Fibroblast of lung (primary cell): ENCODE results near the gene PRG2. TPM values are rescaled to one million over a fixed set of nuclear protein-coding genes. Genes with fewer than 3 reads are reported as not detected.

Experiments used
- DNase-seq, 2 donors: peaks; one replicate each; pipeline versions ENCODE4 v3.0.0 to v3.0.0-alpha.2; 2010; ENCODE audit warnings: low read depth in 2 of 2
- H2AFZ ChIP-seq: 2 replicates; pipeline ENCODE4 v1.5.1; 2012; ENCODE audit warnings: low read length, control low read depth, inconsistent platforms
- H3K27ac ChIP-seq: 2 replicates; pipeline ENCODE4 v1.5.1; 2011; ENCODE audit warnings: low read length, control low read depth; ENCODE audit not compliant: insufficient read depth
- H3K27me3 ChIP-seq: 2 replicates; pipeline ENCODE4 v1.5.1; 2011; ENCODE audit warnings: mild to moderate bottlenecking, low read length; ENCODE audit not compliant: control insufficient read depth, insufficient read depth
- H3K36me3 ChIP-seq: 2 replicates; pipeline ENCODE4 v1.5.1; 2011; ENCODE audit warnings: low read length; ENCODE audit not compliant: control insufficient read depth, insufficient read depth
- H3K4me1 ChIP-seq: 2 replicates; pipeline ENCODE4 v1.5.1; 2011; ENCODE audit warnings: low read length; ENCODE audit not compliant: control insufficient read depth, insufficient read depth; ENCODE audit errors: extremely low read depth
- H3K4me2 ChIP-seq: 2 replicates; pipeline ENCODE4 v1.5.1; 2011; ENCODE audit warnings: low read length, control low read depth; ENCODE audit not compliant: insufficient read depth; ENCODE audit errors: extremely low read depth
- H3K4me3 ChIP-seq, 4 experiments: fragments of 200-600 bp in 1 of 4; sonication (generic) in 1 of 4; replicated peaks in 1 of 4; 2 replicates each; pipeline ENCODE4 v1.5.1; 2011 to 2016; ENCODE audit warnings: low read length in 4 of 4, low read depth in 3 of 4, mild to moderate bottlenecking in 3 of 4, control low read depth in 2 of 4, inconsistent platforms in 1 of 4, mixed read lengths in 1 of 4; ENCODE audit not compliant: insufficient read depth in 1 of 4; ENCODE audit errors: control extremely low read depth in 1 of 4
- H3K79me2 ChIP-seq: 2 replicates; pipeline ENCODE4 v1.5.1; 2012; ENCODE audit warnings: mild to moderate bottlenecking, low read length, inconsistent platforms; ENCODE audit not compliant: control insufficient read depth, insufficient read depth
- H3K9ac ChIP-seq: 2 replicates; pipeline ENCODE4 v1.5.1; 2011; ENCODE audit warnings: mild to moderate bottlenecking, low read length, control low read depth; ENCODE audit not compliant: insufficient read depth
- H3K9me3 ChIP-seq: 2 replicates; pipeline ENCODE4 v1.5.1; 2012; ENCODE audit warnings: low read depth, low read length; ENCODE audit not compliant: control insufficient read depth, insufficient read depth
- H4K20me1 ChIP-seq: 2 replicates; pipeline ENCODE4 v1.5.1; 2011; ENCODE audit warnings: low read length; ENCODE audit not compliant: control insufficient read depth, insufficient read depth; ENCODE audit errors: extremely low read depth
- CTCF ChIP-seq, 2 donors: IDR thresholded peaks in 1 of 2; conservative IDR thresholded peaks in 1 of 2; 1 replicate in 1 of 2; 2 replicates in 1 of 2; pipeline ENCODE4 v1.5.1; 2011 to 2012; ENCODE audit warnings: low read length in 2 of 2, control low read depth in 1 of 2, inconsistent platforms in 1 of 2, low read depth in 1 of 2, mild to moderate bottlenecking in 1 of 2
- EZH2 ChIP-seq: IDR thresholded peaks from 2 replicates; pipeline ENCODE4 v1.5.1; 2012; ENCODE audit warnings: low read length, control low read depth, mild to moderate bottlenecking; ENCODE audit errors: missing control alignments
- polyA plus RNA-seq, 2 donors: library from polyadenylated mRNA; depleted of rRNA in 1 of 2; stranded (reverse) in 1 of 2; unstranded in 1 of 2; fragments of >200 nt; gene quantifications; 2 replicates each; pipeline ENCODE4 v1.2.1, GENCODE V29; 2011 to 2012; ENCODE audit warnings: missing spikeins in 1 of 2
- total RNA-seq: library from RNA; depleted of rRNA; stranded (reverse); fragments of >200 nt; gene quantifications from 2 replicates; pipeline ENCODE4 v1.2.1, GENCODE V29; 2014

Gene PRG2
- total and polyA plus RNA-seq, 2 donors (not counting 1 experiment from before 2014, with no cell fraction given): not detected

GRCh38 chr11:57358991-57359390, 31.5 kb downstream of the PRG2 start:
- Histone ChIP-seq H3K4me1 (no peaks in the 10 kb centered on the region), H3K4me2 (no peak overlapping the region), H3K27me3 (peaks cover 7% of the 10 kb centered on the region), H3K9me3 (no peaks in the 10 kb centered on the region), H3K79me2 (no peaks in the 10 kb centered on the region), H3K27ac (no peak overlapping the region), H4K20me1 (no peaks in the 10 kb centered on the region), H2AFZ (no peak overlapping the region), H3K9ac (no peak overlapping the region), H3K4me3 (no peak overlapping the region), H3K36me3 (no peaks in the 10 kb centered on the region)
- TF ChIP-seq EZH2: no peak
- no peak for TF ChIP-seq CTCF (conservative IDR thresholded peaks at IDR 0.05 in 1 of 2, IDR thresholded peaks at IDR 0.05 in 1 of 2; ENCODE audit: low read depth in 1 of 2, low read length in 2 of 2)
- no peak for DNase-seq

- H3K27me3 ChIP-seq: peaks cover 7% of the 10 kb centered on the region
- no peaks in the 10 kb centered on the region for H3K9me3 ChIP-seq
- no peak overlapping the region for H3K4me2 ChIP-seq
- no peak for TF ChIP-seq CTCF (conservative IDR thresholded peaks at IDR 0.05 in 1 of 2, IDR thresholded peaks at IDR 0.05 in 1 of 2; ENCODE audit: low read depth in 1 of 2, low read length in 2 of 2)
- no peak overlapping the region for H3K27ac ChIP-seq
- H2AFZ ChIP-seq: no peak overlapping the region
- DNase-seq: peak in 1 of 2 donors; percentile 51
- no peak overlapping the region for H3K4me3 ChIP-seq
- no peaks in the 10 kb centered on the region for H3K36me3 ChIP-seq
- no peak overlapping the region for H3K9ac ChIP-seq
- no peaks in the 10 kb centered on the region for H3K79me2 ChIP-seq
- H4K20me1 ChIP-seq: no peaks in the 10 kb centered on the region
- H3K4me1 ChIP-seq: no peaks in the 10 kb centered on the region
Observed at GRCh38 chr11:57358543-57358961, 31.9 kb downstream of the PRG2 start.

- H3K79me2 ChIP-seq: no peaks in the 10 kb centered on the region
- H2AFZ ChIP-seq: no peak overlapping the region
- no peak overlapping the region for H3K4me3 ChIP-seq
- H3K27ac ChIP-seq: no peak overlapping the region
- H3K9me3 ChIP-seq: no peaks in the 10 kb centered on the region
- TF ChIP-seq EZH2 (no peak), CTCF (conservative IDR thresholded peaks at IDR 0.05 in 1 of 2, IDR thresholded peaks at IDR 0.05 in 1 of 2; ENCODE audit: low read depth in 1 of 2, low read length in 2 of 2) (no peak)
- no peak overlapping the region for H3K4me2 ChIP-seq
- peaks cover 3% of the 10 kb centered on the region for H3K27me3 ChIP-seq
- peak in 1 of 2 donors; percentile 23 for DNase-seq
- H4K20me1 ChIP-seq: no peaks in the 10 kb centered on the region
- no peak overlapping the region for H3K9ac ChIP-seq
- no peaks in the 10 kb centered on the region for H3K4me1 ChIP-seq
- H3K36me3 ChIP-seq: no peaks in the 10 kb centered on the region
Observed at GRCh38 chr11:57357856-57358255, 32.6 kb downstream of the PRG2 start.
